CD4-positive, alpha-beta T cell (primary cell): Measurements from ENCODE around the gene CAMTA1. TPM values are rescaled to one million over a fixed set of nuclear protein-coding genes. Genes with fewer than 3 reads are reported as not detected.
A peak's percentile ranks its signal among the peaks of the same experiment; 100 is the strongest.

Experiments used
- ATAC-seq: fragments of 200-7000 bp; cut with Tn5 transposase; one replicate; pipeline ENCODE4 v1.10.0; 2022; ENCODE audit warnings: mild to moderate bottlenecking; ENCODE audit not compliant: poor library complexity
- CTCF ChIA-PET: fragments of 350-600 bp; sonication (Branson Sonifier 250); formaldehyde crosslinking; loops from one replicate; lab custom pipeline; 2021; ENCODE audit warnings: antibody characterized with exemption, inconsistent platforms; lab: Charles Lee
- POLR2A ChIA-PET: fragments of 350-600 bp; sonication (Branson Sonifier 250); formaldehyde crosslinking; loops from one replicate; lab custom pipeline; 2021; ENCODE audit warnings: antibody characterized with exemption, inconsistent platforms; lab: Charles Lee
- DNase-seq, 14 experiments: peaks; one replicate each; pipeline ENCODE4 v3.0.0-alpha.2; 2013 to 2020; ENCODE audit warnings: mixed read lengths in 2 of 14
- H3K27ac ChIP-seq, 2 donors: one replicate each; pipeline versions ENCODE4 v1.5.1 to v1.7.0; 2013; ENCODE audit warnings: low read length in 2 of 2, low read depth in 1 of 2, mild to moderate bottlenecking in 1 of 2
- H3K27me3 ChIP-seq, 2 experiments: 1 replicate in 1 of 2; 2 replicates in 1 of 2; pipeline versions ENCODE4 v1.6.1 to v1.7.0; 2013; ENCODE audit warnings: low read length in 2 of 2, control low read depth in 1 of 2, mild to moderate bottlenecking in 1 of 2, moderate library complexity in 1 of 2; ENCODE audit not compliant: insufficient read depth in 2 of 2, control insufficient read depth in 1 of 2
- H3K36me3 ChIP-seq: one replicate; pipeline ENCODE4 v1.6.1; 2013; ENCODE audit warnings: low read length, control low read depth; ENCODE audit not compliant: insufficient read depth
- H3K4me1 ChIP-seq: one replicate; pipeline ENCODE4 v1.6.1; 2013; ENCODE audit warnings: low read length, control low read depth; ENCODE audit not compliant: insufficient read depth
- H3K4me3 ChIP-seq: one replicate; pipeline ENCODE4 v1.5.1; 2013; ENCODE audit warnings: mild to moderate bottlenecking, low read length, moderate library complexity
- H3K9me3 ChIP-seq, 2 experiments: 1 replicate in 1 of 2; 2 replicates in 1 of 2; pipeline versions ENCODE4 v1.6.1 to v1.7.0; 2013; ENCODE audit warnings: low read length in 2 of 2, mild to moderate bottlenecking in 2 of 2, control low read depth in 1 of 2, moderate library complexity in 1 of 2; ENCODE audit not compliant: control insufficient read depth in 1 of 2, insufficient read depth in 1 of 2
- H3K27ac Mint-ChIP-seq: one replicate; pipeline ENCODE4 v1.8.0; 2020; ENCODE audit warnings: mixed read lengths
- H3K27me3 Mint-ChIP-seq: one replicate; pipeline ENCODE4 v1.8.0; 2021; ENCODE audit warnings: mixed read lengths
- H3K36me3 Mint-ChIP-seq: one replicate; pipeline ENCODE4 v1.8.0; 2021; ENCODE audit warnings: low read depth, mixed read lengths
- H3K4me1 Mint-ChIP-seq: one replicate; pipeline ENCODE4 v1.8.0; 2021; ENCODE audit warnings: low read depth, mixed read lengths
- H3K4me3 Mint-ChIP-seq: one replicate; pipeline ENCODE4 v1.8.0; 2020; ENCODE audit warnings: mild to moderate bottlenecking, mixed read lengths
- H3K9me3 Mint-ChIP-seq: one replicate; pipeline ENCODE4 v1.8.0; 2020; ENCODE audit warnings: mixed read lengths
- intact Hi-C, 2 experiments: fragments of 100-400 bp; cut with DNase I in 1 of 2; cut with micrococcal nuclease in 1 of 2; formaldehyde crosslinking; loops; one replicate each; pipeline versions ENCODE4 v1.15.1 to v1.9.0; 2023 to 2025; cut with DNase I, micrococcal nuclease
- total RNA-seq, 174 experiments: library from RNA in 2 of 174; stranded (reverse) in 2 of 174; gene quantifications; one replicate each; pipeline ENCODE4 v1.2.3 and lab custom pipeline; 2021 to 2026
- TF ChIP-seq, protein P1 (sequence below): fragments of 200-600 bp; IDR thresholded peaks from one replicate; pipeline ENCODE4 v1.8.0; 2022; ENCODE audit warnings: antibody characterized with exemption, mild to moderate bottlenecking

The CAMTA1 gene
- total RNA-seq, 2 experiments from 2014 or later, result 38.6 to 39.3 TPM

DNA sequence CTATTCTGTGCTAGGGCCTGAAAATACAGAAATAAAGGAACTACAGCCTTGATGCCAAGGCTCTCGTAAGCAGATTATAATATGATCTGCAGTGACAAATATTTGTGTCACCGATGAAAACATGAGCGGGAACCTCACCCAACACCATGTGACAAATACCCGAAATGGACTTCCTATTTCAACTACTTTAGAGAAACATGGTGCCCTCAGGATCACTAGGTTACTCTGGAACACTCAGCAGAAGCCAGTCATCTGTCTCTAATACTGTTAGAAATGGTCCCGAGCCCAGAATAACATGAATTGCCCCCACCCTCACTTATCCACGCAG, 985.4 kb downstream of the CAMTA1 start:
- Histone ChIP-seq H3K27ac (peak overlapping the region in 1 of 2 donors; percentile 65), H3K4me3 (peak overlapping the region; percentile 87), H3K4me1 (peaks cover 21% of the 10 kb centered on the region), H3K27me3 (no peaks in the 10 kb centered on the region), H3K9me3 (no peaks in the 10 kb centered on the region), H3K36me3 (peaks cover 11% of the 10 kb centered on the region)
- peak overlapping the region; percentile 96 for H3K4me3 Mint-ChIP-seq
- peak; percentile 31 for ATAC-seq
- intact Hi-C loops, result no loop called here
- peaks cover 40% of the 10 kb centered on the region for H3K36me3 Mint-ChIP-seq
- peak in 2 of 14 experiments; percentile 35 to 63 for DNase-seq
- TF ChIP-seq, protein P1, sequence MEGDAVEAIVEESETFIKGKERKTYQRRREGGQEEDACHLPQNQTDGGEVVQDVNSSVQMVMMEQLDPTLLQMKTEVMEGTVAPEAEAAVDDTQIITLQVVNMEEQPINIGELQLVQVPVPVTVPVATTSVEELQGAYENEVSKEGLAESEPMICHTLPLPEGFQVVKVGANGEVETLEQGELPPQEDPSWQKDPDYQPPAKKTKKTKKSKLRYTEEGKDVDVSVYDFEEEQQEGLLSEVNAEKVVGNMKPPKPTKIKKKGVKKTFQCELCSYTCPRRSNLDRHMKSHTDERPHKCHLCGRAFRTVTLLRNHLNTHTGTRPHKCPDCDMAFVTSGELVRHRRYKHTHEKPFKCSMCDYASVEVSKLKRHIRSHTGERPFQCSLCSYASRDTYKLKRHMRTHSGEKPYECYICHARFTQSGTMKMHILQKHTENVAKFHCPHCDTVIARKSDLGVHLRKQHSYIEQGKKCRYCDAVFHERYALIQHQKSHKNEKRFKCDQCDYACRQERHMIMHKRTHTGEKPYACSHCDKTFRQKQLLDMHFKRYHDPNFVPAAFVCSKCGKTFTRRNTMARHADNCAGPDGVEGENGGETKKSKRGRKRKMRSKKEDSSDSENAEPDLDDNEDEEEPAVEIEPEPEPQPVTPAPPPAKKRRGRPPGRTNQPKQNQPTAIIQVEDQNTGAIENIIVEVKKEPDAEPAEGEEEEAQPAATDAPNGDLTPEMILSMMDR, result no peak
- H3K9me3 Mint-ChIP-seq, result no peaks in the 10 kb centered on the region
- H3K27me3 Mint-ChIP-seq, result peaks cover 5% of the 10 kb centered on the region
- POLR2A ChIA-PET, result interaction anchor here (1.1 to 1.8 kb wide), 2 partner anchors 12 to 14 kb away, joined by 3 to 19 read pairs; no protein-coding TSS in a partner anchor
- H3K4me1 Mint-ChIP-seq, result peaks cover 46% of the 10 kb centered on the region
- CTCF ChIA-PET, result no interaction called here
- H3K27ac Mint-ChIP-seq, result peak overlapping the region; percentile 87

DNA sequence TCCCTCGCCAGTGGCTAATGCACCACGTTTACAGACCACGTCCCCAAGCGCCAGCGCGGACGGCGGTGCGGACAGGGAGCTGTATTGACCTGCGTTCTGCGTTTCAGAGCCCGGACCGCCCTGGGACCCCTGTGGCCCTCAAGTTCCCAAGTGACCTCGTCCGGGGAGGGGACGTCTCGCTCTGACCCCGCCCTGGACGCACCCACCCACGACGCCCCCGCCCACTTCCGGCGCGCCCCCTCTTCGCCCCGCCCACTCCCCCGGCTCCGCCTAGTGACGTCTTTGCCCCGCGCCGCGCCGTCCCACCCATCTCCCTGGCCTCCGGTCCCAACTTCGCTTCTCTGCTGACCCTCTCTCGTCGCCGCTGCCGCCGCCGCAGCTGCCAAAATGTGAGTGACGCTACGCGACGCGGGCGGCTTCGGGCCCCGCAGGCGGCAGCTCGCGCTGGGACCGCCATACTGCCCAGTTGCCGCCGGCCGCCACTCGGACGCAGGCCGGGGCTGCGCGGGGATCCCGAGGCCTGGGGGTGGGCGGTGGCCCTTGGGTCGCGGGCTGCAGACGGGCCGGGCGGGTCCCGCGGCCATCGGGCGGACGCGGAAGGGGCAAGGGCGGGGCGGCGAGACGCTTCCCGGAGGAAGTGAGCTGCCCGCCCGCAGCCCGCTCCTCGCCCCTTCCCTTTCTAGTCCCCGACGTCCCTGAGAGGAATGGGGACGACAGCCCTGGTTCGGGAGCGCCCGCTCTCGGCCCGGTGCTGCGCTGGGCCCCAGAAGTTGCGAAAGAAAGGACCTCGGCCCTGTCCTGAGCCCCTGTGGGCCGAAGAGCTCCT, 986.0 kb downstream of the CAMTA1 start, which contains the start of gene VAMP3:
VAMP3 (plus strand) TSS at position 300 of the 826 bp plus-strand sequence; CDS start at position 388, 88 bp downstream.
- H3K27me3 Mint-ChIP-seq, result peaks cover 4% of the 10 kb centered on the region
- no peaks in the 10 kb centered on the region for H3K9me3 Mint-ChIP-seq
- H3K4me3 Mint-ChIP-seq, result peak within 1 kb of the TSS; percentile 96
- peak within 1 kb of the TSS; percentile 87 for H3K4me3 ChIP-seq
- DNase-seq (peak; percentile 74 to 90 (median 83)), ATAC-seq (peak; percentile 90)
- peaks cover 11% of the 10 kb centered on the region for H3K36me3 ChIP-seq
- H3K4me1 Mint-ChIP-seq, result peaks cover 51% of the 10 kb centered on the region
- peaks cover 46% of the 10 kb centered on the region for H3K36me3 Mint-ChIP-seq
- CTCF ChIA-PET, result no interaction called here
- POLR2A ChIA-PET, result interaction anchor here (0.8 to 1.8 kb wide), 3 partner anchors 11 to 67 kb away, joined by 3 to 19 read pairs (median 3); no protein-coding TSS in a partner anchor
- intact Hi-C loops, result loop anchor here in 1 of 2 experiments (1.0 kb wide), 1 partner anchor 12 kb away; no protein-coding TSS in a partner anchor
- peak within 1 kb of the TSS in 1 of 2 donors; percentile 65 for H3K27ac ChIP-seq
- peaks cover 21% of the 10 kb centered on the region for H3K4me1 ChIP-seq
- H3K27me3 ChIP-seq, result no peaks in the 10 kb centered on the region
- TF ChIP-seq, protein P1, result no peak
- H3K9me3 ChIP-seq, result no peaks in the 10 kb centered on the region
- H3K27ac Mint-ChIP-seq, result peak within 1 kb of the TSS; percentile 87

DNA sequence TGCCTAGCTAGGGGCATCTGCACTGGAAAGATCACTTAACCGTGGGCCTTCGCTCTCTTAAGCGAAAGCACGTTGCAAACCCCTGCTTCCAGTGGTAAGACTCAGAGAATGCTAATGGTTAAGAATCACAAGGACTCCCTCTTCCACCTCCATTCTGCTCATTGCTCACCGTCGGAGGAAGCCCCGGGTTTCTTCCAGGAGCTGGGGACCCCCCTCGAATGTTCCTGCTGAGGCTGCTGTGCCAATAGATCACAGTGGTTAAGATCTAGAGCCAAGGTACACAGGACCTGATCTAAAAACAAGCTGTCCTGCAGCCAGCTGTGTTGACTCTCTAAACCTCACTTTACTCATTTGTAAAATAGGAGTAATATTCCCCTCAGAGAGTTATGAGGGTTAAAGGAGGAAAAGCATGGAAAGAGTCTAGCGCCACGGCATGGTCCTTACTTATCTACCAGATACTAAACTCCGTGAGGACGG, 986.6 kb downstream of the CAMTA1 start:
- H3K4me1 ChIP-seq, result peaks cover 21% of the 10 kb centered on the region
- no peaks in the 10 kb centered on the region for H3K9me3 Mint-ChIP-seq
- H3K4me3 Mint-ChIP-seq, result peak overlapping the region; percentile 91
- no peak for ATAC-seq
- ChIA-PET POLR2A (interaction anchor here (0.8 to 1.8 kb wide), 2 partner anchors 10 to 67 kb away, joined by 3 to 19 read pairs; no protein-coding TSS in a partner anchor), CTCF (no interaction called here)
- H3K36me3 ChIP-seq, result peaks cover 15% of the 10 kb centered on the region
- H3K27me3 ChIP-seq, result no peaks in the 10 kb centered on the region
- H3K9me3 ChIP-seq, result no peaks in the 10 kb centered on the region
- peak overlapping the region in 1 of 2 donors; percentile 59 for H3K27ac ChIP-seq
- H3K36me3 Mint-ChIP-seq, result peaks cover 52% of the 10 kb centered on the region
- intact Hi-C loops, result loop anchor here in 1 of 2 experiments (1.0 kb wide), 1 partner anchor 11 kb away; no protein-coding TSS in a partner anchor
- H3K4me1 Mint-ChIP-seq, result peaks cover 55% of the 10 kb centered on the region
- no peak for DNase-seq
- H3K4me3 ChIP-seq, result peak overlapping the region; percentile 87
- H3K27me3 Mint-ChIP-seq, result no peaks in the 10 kb centered on the region
- TF ChIP-seq, protein P1, result no peak
- peak overlapping the region; percentile 87 for H3K27ac Mint-ChIP-seq
